GM10847 (cell line): ENCODE measurements around the gene S100A2.

ENCODE experiments used
- POLR2A ChIP-seq: IDR thresholded peaks from 2 replicates; pipeline ENCODE4 v1.6.1; 2011; ENCODE audit not compliant: insufficient read length; ENCODE audit errors: extremely low read depth

Gene S100A2

GRCh38 chr1:153541641-153542590, 23.7 kb downstream of the S100A2 start:
- no peak for TF ChIP-seq POLR2A

- no peak for TF ChIP-seq POLR2A
These were observed 25.0 kb downstream of the S100A2 start, which contains the start of gene S100A5 for GRCh38 chr1:153540394-153541361. S100A5 (minus strand) TSS chr1:153540934; CDS start chr1:153540191, 743 bp downstream.

GRCh38 chr1:153539395-153540093, 26.1 kb downstream of the S100A2 start:
- no peak for TF ChIP-seq POLR2A

GRCh38 chr1:153538315-153538821, 27.3 kb downstream of the S100A2 start:
- no peak for TF ChIP-seq POLR2A

- no peak for TF ChIP-seq POLR2A
These were observed 28.3 kb downstream of the S100A2 start for GRCh38 chr1:153537376-153537730.

- TF ChIP-seq POLR2A: no peak
These were observed 28.8 kb downstream of the S100A2 start for GRCh38 chr1:153536671-153537375.

GRCh38 chr1:153536012-153536670, 29.5 kb downstream of the S100A2 start:
- peak; percentile 15 for TF ChIP-seq POLR2A

GRCh38 chr1:153535242-153536011, 30.2 kb downstream of the S100A2 start, which contains the start of gene S100A6:
S100A6 (minus strand) TSS chr1:153535991; CDS start chr1:153535339, 652 bp downstream.
- no peak for TF ChIP-seq POLR2A

- no peak for TF ChIP-seq POLR2A
These were observed 30.8 kb downstream of the S100A2 start for GRCh38 chr1:153534925-153535241.

- no peak for TF ChIP-seq POLR2A
These were observed 31.3 kb downstream of the S100A2 start for GRCh38 chr1:153534226-153534924.

- no peak for TF ChIP-seq POLR2A
These were observed 31.9 kb downstream of the S100A2 start for GRCh38 chr1:153533689-153534201.
